Measurements from ENCODE around the gene SYVN1.

Gene SYVN1

DNA sequence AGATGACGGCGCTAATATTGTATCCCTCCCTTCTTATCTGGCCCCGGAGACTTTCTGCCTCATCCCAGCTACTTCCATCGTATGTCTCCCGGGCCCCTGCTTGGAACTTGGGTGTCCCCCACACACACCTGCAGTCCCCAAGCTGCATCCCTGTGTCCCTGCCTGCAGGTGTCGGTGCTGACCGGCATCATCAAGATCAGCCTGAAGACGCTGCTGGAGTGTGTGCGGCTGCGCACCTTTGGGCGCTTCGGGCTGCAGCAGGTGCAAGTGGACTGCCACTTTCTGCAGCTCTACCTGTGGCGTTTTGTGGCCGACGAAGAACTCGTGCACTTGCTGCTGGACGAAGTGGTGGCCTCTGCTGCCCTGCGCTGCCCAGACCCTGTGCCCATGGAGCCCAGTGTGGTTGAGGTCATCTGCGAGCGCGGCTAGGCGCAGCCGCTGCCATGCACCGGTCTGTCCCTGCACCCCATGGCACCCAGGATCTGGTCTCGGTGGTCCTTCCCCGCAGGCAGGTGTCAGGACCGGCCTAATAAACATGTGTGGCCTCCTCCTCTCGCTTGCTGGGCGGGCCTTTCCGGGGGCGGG, 23.1 kb downstream of the SYVN1 start:
- DNase-seq: no peak

DNA sequence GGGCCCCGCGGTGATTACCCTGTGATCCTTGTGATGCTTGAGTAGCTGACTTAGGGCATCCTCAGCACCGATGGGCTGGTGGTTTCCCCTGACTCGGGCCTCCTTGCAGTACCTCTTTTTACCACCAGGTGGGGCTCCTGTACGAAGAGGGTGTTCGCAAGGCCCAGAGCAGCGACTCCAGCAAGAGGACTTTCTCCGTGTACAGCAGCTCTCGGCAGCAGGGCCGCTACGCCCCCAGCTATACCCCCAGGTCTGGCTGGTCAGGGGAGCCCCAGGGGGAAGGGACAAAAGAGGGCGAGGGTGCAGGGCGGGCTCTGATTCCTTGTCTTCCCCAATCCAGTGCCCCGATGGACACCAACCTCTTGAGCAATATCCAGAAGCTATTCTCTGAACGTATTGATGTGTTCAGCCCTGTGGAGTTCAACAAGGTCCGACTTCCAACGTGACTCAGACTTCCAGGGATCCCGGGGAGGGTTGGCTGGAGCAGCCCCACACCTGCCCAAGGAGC, 23.9 kb downstream of the SYVN1 start:
- peak; percentile 84 to 99 for DNase-seq

DNA sequence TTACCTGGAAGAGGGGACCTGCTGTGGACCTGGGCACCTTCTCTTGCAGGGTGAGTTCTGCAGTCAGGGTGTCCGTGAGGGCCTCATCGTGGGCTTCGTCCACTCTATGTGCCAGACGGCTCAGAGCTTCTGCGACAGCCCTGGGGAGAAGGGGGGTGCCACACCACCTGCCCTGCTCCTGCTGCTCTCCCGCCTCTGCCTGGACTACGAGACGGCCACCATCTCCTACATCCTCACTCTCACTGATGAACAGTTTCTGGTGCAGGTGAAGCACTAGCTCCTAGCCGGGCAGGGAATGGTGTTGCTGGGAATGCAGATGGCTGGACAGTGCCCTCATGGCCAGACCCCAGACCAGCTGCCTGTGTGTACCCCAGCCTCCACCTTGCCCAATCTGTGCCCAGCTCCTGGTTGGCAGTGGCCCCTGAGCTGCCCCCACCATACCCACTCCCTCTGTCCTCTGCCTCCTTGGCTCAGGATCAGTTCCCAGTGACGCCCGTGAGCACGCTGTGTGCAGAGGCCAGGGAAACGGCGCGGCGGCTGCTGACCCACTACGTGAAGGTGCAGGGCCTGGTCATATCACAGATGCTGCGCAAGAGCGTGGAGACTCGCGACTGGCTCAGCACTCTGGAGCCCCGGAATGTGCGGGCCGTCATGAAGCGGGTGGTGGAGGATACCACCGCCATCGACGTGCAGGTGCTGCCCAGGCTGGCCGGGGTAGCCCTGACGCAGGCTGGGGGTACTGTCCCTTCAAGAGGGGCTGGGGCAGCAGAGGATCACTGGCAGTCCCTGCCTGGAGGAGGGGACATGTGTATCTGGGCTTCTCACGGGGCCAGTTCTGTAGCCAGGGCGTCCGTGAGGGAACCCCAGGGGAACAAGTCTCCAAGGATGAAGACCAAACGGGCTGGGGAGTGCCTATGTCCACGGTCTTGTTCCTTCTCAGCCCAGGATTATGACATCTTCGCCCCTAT, 24.8 kb downstream of the SYVN1 start:
- no peak for DNase-seq

DNA sequence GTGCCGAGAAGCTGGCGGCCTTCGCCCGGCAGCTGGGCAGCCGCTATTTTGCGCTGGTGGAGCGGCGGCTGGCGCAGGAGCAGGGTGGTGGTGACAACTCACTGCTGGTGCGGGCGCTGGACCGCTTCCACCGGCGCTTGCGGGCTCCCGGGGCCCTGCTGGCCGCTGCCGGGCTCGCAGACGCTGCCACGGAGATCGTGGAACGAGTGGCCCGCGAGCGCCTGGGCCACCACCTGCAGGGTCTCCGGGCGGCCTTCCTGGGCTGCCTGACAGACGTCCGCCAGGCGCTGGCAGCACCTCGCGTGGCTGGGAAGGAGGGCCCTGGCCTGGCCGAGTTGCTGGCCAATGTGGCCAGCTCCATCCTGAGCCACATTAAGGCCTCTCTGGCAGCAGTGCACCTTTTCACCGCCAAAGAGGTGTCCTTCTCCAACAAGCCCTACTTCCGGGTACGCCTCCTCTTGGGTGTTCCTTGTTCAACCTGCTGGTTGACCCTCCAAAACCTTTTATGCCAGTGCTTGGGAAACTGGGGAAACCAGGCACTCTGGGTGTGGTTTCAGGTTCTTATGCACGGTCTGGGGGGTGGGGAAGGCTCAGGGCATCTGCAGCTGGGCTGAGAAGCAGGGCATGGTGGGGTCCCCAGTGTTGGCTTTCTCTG, 25.7 kb downstream of the SYVN1 start:
- DNase-seq: no peak

DNA sequence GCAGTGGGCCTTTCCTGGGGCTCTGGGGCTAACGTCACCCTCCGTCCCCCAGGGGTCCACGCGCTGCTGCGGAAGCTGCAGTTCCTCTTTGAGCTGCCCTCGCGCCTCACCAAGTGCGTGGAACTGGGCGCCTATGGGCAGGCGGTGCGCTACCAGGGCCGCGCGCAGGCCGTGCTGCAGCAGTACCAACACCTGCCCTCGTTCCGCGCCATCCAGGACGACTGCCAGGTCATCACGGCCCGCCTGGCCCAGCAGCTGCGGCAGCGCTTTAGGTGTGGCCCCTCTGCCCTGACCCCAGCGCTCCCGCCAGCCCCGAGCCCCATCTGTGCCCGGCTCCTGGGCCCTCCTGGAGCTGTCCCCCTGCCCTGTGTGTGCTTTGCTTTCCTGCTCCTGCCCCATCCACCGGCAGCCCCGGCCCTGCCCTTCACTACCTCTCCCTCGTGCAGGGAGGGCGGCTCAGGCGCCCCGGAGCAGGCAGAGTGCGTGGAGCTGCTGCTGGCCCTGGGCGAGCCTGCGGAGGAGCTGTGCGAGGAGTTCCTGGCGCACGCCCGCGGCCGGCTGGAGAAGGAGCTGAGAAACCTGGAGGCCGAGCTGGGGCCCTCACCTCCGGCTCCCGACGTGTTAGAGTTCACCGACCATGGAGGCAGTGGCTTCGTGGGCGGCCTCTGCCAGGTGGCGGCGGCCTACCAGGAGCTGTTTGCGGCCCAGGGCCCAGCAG, 26.4 kb downstream of the SYVN1 start:
- DNase-seq: no peak

DNA sequence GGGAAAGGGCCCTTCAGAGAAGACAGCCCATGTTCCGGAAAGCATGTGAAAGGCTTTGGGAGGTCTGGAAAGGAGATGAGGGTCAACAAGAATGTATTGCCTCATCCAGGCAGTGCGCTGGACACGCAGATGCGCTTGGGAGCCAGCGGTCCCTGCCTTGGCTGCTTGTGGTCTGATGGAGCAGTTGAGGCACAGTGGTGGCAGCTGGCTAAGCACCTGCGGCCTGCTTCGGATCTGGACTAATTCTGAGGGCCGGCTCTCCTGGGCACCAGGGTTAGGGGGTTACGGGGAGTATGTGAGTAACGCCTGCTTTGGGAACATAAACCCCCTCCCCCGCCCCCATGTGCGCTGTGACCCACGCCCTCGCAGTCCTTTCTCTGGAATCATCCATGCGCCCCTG, 27.2 kb downstream of the SYVN1 start:
- DNase-seq: no peak

DNA sequence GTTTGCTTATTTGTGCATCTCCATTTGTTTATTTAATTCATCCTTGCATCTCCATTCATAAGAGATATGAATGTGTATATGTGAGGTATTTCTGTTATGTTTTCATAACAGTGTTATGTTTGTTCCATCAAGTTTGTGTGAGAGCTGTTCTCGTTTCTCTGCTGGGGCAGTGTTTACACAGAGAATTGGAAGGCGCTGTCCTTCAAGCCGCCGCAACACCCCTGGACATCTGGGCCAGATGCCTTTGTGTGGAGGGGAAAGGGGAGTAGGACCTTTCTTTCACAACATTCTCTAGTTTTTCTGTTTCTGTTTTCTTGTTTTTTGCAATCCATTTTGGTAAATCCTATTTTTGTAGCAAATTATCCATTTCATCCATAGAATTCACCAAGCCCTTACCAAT, 29.7 kb downstream of the SYVN1 start:
- no peak for DNase-seq

DNA sequence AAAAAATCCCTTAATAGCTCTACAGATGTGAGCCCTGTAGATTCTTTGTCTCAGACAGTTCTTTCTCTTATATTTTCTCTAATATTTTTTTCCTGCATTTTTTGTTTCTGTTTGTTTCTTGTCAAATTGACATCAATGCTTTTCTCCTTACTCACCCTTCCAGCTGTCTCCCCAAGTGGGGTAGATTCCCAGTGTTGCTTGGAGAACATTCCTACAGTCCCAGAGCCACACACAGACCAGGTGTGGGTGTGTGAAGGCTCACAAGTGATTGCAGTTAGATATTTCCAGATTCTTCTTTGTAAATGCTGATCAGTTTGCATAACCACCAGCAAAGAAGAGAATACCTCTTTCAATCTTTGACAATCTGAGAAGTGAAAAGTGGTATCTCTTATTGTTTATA, 30.8 kb downstream of the SYVN1 start:
- no peak for DNase-seq

DNA sequence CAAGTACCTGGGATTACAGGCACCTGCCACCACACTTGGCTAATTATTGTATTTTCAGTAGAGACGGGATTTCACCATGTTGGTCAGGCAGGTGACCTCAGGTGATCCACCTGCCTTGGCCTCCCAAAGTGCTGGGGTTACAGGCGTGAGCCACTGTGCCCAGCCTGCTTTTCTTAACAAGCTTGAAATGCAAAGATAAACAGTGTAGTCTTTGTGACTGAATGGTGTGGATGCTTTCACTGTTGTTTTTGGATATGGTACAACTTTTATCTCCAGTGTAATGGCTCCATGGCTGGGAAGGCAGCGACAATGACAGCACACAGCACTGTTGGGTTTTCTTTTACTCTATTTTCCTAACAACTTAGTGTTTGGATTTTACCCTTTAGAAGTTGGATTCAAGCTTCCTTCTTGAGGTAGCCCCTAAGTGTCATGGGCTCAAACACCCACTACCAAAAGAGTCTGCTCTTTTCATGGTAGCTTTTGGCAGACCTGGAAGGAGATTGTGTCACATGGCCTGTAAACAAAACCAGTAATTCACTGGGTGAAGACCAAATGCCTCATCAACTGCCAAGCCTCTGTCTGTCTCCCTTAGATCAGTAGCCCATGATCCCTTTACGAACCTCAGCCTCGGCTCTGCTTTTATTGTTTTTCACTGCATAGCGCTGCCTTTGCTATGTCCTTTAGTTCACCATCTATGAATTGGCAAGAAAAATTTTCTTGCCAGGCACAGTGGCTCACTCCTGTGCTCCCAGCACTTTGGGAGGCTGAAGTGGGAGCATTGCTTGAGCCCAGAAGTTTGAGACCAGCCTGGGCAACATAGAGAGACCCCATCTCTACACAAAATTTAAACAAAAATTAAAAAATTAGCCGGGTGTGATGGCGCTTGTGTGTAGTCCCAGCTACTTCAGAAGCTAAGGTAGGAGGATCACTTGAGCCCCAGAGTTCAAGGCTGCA, 31.9 kb downstream of the SYVN1 start:
- no peak for DNase-seq

DNA sequence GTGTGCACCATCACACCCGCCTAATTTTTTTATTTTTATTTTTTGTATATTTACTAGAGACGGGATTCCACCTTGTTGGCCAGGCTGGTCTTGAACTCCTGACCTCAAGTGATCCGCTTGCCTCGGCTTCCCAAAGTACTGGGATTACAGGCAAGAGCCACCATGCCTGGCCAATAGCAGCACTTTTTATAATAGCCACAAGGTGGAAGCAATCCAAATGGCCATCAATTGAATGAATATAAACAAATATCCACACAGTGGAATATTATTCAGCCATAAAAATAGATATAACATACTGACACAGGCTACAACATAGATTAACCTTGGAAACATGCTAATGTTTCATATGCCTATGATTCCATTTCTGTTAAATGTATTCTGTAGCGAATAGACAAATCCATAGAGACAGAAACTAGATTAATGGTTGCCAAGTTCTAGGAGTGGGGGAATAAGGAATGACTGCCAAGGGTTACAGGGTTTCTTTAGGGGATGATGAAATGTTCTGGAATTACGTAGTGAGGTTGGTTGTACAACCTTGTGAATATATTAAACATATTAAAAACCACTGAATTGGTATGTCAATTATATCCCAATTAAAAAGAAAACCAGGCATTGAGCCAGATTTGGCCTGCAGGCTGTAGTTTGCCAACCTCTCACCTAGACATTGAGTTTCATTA, 33.5 kb downstream of the SYVN1 start:
- DNase-seq: no peak

DNA sequence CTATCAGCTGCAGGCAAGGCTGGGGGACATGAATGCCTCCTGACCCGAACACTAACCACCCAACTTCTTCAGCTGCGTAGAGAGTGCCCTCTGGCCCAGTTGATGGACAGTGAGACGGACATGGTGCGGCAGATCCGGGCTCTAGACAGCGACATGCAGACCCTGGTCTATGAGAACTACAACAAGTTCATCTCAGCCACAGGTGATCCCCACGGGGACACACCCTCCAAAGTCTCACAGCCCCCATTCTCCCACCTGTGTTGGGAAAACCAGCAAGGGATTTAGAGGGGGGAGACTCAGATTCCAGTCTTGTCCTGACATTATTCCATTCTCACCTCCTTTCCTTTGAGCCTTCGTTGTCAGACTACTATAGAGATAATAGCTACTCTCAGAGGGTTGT, 37.4 kb downstream of the SYVN1 start:
- DNase-seq: no peak

DNA sequence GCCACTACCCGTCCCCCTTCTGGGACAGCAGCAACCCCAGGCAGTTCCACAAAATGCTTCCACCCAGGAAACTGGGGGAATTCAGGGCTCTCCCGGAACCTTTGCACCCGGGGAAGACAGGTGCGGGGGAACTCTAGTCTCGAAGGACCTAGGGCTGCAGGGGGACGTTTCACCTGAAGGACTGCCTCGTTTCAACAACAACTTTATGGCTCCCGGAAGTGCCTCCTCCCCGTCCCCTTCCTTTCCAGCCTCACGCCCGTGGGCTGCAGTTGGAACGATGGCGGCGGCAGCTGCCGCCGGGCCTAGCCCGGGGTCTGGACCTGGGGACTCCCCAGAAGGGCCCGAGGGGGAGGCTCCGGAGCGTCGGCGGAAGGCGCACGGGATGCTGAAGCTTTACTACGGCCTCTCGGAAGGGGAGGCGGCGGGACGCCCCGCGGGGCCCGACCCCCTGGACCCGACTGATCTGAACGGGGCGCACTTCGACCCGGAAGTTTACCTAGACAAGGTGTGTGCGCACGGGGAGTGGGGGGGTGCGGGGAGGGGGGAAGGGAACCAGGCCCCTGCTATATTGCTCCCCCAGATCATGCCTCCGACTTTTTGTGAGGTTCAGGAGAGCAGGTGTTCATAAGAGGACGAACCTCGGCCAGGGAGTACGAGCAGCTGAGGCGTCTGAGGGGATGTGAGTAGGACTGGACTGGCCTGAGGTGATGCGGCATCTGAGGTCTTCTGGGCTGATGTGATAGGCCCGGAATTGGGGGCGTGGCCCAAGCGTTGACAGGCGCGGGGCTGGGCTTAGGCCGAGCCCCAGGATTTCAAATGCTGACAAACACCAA, 38.1 kb downstream of the SYVN1 start, which contains the start of gene VPS51:
VPS51 (plus strand) TSS at position 241 of the 833 bp plus-strand sequence; CDS start at position 278, 37 bp downstream.
- peak; percentile 83 to 86 for DNase-seq

DNA sequence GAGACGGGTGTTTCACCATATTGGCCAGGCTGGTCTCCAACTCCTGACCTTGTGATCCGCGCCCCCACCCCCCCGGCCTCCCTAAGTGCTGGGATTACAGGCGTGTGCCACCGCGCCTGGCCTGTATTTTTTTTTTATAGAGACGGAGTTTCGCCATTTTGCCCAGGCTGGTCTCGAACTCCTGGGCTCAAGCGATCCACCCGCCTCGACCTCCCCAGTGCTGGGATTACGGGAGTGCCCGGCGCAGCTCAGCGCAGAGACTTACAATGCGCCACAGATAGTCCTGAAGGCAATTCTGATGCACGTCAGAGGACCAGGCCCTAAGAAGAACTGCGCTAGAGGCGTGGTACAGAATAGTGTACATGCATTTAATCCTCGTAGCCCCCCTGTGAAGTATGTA, 38.9 kb downstream of the SYVN1 start:
- DNase-seq: no peak

DNA sequence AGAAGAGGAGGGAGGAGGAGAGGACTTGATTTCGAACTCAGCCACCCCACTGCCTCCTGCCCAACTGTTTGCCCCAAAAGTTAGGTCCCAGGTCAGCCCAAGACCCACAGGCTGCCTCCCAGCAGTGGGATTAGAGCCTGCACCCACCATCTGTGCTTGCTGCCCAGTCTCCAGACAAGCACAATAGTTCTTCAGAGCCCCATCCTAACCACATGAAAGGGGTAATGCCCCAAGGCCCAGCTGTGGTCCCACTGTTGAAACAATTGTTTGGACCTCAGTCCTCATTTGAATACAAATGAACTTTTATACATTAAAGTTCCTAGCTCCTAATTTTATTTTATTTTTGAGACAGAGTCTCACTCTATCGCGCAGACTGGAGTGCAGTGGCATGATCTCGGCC, 43.7 kb downstream of the SYVN1 start:
- no peak for DNase-seq

DNA sequence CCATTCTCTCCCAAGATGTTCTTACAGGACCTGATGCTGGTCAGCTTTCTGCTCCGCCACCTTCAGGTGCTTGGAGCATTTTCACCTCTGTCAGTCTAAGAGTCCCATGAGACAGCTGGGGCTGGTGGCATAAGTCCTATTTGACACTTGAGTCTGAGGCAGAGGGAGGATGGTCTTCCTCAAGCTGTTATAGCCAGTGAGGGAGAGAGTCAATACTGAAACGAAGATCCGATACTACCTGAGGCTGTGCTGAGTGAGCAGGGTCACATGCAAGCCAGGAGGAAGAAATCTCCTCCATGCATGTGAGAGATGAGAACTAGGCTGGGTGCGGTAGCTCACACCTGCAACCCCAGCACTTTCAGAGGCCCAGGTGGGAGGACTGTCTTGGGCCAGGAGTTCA, 44.7 kb downstream of the SYVN1 start:
- no peak for DNase-seq

DNA sequence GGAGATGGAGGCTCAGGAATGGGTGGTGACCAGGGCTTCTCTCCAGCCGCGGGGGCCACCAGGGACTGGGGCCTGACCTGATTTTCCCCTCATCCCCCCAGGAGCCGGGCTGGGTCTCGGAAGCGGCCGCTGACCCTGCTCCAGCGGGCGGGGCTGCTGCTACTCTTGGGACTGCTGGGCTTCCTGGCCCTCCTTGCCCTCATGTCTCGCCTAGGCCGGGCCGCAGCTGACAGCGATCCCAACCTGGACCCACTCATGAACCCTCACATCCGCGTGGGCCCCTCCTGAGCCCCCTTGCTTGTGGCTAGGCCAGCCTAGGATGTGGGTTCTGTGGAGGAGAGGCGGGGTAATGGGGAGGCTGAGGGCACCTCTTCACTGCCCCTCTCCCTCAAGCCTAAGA, 46.5 kb downstream of the SYVN1 start:
- DNase-seq: no peak

DNA sequence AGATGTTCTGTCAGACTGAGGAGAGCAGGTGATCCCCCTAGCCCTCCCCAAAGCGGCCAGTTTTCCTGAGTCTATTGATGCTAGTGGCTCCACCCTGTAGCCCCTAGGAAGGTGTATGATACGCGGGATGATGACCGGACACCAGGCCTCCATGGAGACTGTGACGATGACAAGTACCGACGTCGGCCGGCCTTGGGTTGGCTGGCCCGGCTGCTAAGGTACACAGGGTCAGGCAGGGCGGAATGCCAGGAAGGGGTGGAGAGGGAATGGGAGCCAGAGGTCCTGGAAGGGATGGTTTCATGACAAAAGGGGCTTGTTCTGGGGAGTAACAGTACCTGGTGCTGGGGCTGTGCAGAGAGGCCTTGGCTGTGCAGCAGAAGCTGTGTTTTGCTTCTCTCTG, 47.1 kb downstream of the SYVN1 start:
- DNase-seq: no peak

DNA sequence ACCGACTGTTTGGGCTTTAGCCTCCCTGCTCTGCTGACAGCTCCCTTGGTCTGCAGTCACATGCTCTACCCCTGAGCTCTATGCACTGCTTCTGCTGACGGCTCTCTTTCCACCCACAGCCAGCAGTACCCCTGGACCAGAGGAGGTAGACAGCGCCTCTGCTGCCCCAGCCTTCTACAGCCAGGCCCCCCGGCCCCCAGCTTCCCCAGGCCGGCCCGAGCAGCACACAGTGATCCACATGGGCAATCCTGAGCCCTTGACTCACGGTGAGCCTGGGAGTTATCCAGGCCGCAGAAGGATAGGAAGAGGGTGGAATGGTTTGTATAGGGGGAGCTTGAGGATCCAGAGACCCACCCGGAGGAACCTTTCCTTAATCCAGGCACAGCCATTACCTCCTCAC, 47.5 kb downstream of the SYVN1 start:
- DNase-seq: no peak

DNA sequence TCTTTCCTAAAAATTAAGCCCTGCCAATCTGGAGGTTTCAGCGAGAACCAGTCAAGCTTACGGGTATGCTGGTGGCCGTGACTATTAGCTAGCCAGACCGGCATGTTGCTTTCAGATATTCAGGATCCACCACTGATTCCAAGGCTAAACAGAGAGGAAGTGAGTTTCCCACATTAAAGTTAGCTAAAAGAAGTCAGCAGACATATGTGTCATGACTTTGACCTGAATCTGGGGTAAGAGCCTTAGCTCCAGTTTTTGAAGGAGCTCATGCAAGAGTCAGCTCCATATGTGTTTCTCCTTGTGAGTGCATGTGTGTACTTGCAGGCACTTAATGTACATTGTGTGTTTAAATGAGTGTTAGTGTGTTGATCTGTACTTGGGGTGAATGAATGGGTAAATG, 48.9 kb downstream of the SYVN1 start:
- no peak for DNase-seq
